GM18870 (cell line): Measurements from ENCODE around the gene SKA1.
"Not testable (repeated sequence)": the region's sequence is repeated elsewhere in the genome, so short reads cannot be mapped to it uniquely, and the experiment has no call there.

Source experiments
- ATAC-seq: cut with Tn5 transposase; IDR thresholded peaks from one replicate; pipeline ENCODE4 v1.9.1; 2021; ENCODE audit warnings: moderate library complexity; ENCODE audit not compliant: unreplicated experiment

The SKA1 gene

GRCh38 chr18:50428531-50429206, 53.8 kb downstream of the SKA1 start:
- ATAC-seq: no peak

- no peak for ATAC-seq
These were observed 54.5 kb downstream of the SKA1 start for GRCh38 chr18:50429207-50429948.

- ATAC-seq: no peak
These were observed 58.1 kb downstream of the SKA1 start for GRCh38 chr18:50432915-50433314.

- ATAC-seq: not testable (repeated sequence)
These were observed 61.9 kb downstream of the SKA1 start for GRCh38 chr18:50436742-50437141.

- ATAC-seq: no peak
These were observed 64.7 kb downstream of the SKA1 start for GRCh38 chr18:50439460-50440015.

GRCh38 chr18:50441016-50441415, 66.2 kb downstream of the SKA1 start:
- no peak for ATAC-seq

- ATAC-seq: no peak
These were observed 66.7 kb downstream of the SKA1 start for GRCh38 chr18:50441501-50441900.
